HEK293 (cell line): Measurements from ENCODE around the gene INSRR.

Experiments used
- ZNF138 ChIP-seq: fragments of 450-650 bp; formaldehyde crosslinking; IDR thresholded peaks from 2 replicates; pipeline ENCODE4 v1.5.1; 2016; ENCODE audit warnings: missing biosample characterization, missing genetic modification characterization, borderline replicate concordance
- TF ChIP-seq, protein P1 (sequence below): fragments of 450-650 bp; formaldehyde crosslinking; IDR thresholded peaks from 2 replicates; pipeline ENCODE4 v1.5.1; 2016; ENCODE audit warnings: missing biosample characterization, missing genetic modification characterization
- TF ChIP-seq, protein P2 (sequence below): fragments of 450-650 bp; formaldehyde crosslinking; IDR thresholded peaks from 2 replicates; pipeline ENCODE4 v1.5.1; 2016; ENCODE audit warnings: missing biosample characterization, missing genetic modification characterization, low read depth

DNA sequence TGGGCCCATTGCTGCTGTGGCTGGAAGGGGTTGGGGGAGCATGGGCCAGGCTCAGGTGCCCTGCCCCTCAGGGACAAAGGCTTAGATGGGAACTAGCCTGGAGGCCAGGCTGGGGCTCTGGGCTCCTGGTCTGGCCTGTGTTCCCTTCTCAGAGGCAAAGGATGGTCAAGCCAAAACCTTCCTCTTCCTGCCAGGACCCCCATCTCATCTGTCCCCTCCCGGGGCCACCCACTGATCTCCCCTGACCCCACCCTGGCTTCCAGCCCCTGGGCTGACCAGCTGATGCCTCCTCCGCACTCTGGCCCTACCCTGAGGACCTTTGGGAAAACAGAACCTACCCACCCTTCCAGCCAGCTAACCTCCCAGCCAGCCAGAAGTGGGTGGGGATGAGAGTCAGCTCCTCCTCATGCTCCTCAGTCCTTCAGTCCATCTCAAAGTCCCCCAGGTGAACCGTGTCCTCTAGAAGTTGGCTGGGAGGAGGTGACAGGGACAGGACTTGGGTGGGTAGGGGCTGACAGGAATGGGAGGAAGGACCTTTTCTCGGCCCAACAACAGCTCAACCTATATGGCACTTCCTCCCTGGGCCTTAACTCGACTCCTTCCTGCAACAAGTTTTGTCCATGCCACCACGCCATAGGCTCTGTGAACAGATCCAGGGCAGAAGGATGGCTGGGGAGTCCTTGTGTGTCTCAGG, 42.1 kb upstream of the INSRR start:
- no peak for TF ChIP-seq ZNF138 (tag by site-specific recombination)
- TF ChIP-seq, protein P1, sequence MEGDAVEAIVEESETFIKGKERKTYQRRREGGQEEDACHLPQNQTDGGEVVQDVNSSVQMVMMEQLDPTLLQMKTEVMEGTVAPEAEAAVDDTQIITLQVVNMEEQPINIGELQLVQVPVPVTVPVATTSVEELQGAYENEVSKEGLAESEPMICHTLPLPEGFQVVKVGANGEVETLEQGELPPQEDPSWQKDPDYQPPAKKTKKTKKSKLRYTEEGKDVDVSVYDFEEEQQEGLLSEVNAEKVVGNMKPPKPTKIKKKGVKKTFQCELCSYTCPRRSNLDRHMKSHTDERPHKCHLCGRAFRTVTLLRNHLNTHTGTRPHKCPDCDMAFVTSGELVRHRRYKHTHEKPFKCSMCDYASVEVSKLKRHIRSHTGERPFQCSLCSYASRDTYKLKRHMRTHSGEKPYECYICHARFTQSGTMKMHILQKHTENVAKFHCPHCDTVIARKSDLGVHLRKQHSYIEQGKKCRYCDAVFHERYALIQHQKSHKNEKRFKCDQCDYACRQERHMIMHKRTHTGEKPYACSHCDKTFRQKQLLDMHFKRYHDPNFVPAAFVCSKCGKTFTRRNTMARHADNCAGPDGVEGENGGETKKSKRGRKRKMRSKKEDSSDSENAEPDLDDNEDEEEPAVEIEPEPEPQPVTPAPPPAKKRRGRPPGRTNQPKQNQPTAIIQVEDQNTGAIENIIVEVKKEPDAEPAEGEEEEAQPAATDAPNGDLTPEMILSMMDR (tag by site-specific recombination): no peak
- TF ChIP-seq, protein P2, sequence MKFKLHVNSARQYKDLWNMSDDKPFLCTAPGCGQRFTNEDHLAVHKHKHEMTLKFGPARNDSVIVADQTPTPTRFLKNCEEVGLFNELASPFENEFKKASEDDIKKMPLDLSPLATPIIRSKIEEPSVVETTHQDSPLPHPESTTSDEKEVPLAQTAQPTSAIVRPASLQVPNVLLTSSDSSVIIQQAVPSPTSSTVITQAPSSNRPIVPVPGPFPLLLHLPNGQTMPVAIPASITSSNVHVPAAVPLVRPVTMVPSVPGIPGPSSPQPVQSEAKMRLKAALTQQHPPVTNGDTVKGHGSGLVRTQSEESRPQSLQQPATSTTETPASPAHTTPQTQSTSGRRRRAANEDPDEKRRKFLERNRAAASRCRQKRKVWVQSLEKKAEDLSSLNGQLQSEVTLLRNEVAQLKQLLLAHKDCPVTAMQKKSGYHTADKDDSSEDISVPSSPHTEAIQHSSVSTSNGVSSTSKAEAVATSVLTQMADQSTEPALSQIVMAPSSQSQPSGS (tag by site-specific recombination): no peak
